Mammary epithelial cell (primary cell): Measurements from ENCODE around the gene DAB2IP.

Experiments used
- CTCF ChIP-seq, 2 donors: IDR thresholded peaks in 1 of 2; conservative IDR thresholded peaks in 1 of 2; 2 replicates each; pipeline ENCODE4 v1.5.1; 2011 to 2012; ENCODE audit warnings: inconsistent platforms in 2 of 2, low read length in 2 of 2, mild to moderate bottlenecking in 2 of 2, control low read depth in 1 of 2, low read depth in 1 of 2; ENCODE audit not compliant: insufficient read depth in 1 of 2; ENCODE audit errors: extremely low read depth in 1 of 2
- EZH2 ChIP-seq: IDR thresholded peaks from 2 replicates; pipeline ENCODE4 v1.6.1; 2012; ENCODE audit warnings: low read length, inconsistent platforms, borderline replicate concordance

DNA sequence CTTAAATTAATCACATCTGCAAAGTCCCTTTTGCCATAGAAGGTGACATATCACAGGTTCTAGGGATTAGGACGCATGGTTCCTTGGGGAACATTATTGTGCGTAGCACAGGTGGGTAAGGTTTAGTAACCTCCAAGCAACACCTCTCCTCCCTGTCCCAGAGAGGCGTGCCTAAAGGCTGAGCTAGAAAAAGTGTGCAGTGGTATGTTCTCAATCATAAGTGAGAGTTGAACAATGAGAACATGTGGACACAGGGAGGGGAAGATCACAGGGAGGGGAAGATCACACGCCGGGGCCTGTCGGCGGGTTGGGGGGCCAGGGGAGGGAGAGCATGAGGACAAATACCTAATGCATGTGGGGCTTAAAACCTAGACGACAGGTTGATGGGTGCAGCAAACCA, 14.9 kb downstream of the DAB2IP start:
- TF ChIP-seq CTCF (conservative IDR thresholded peaks at IDR 0.05 in 1 of 2, IDR thresholded peaks at IDR 0.05 in 1 of 2; ENCODE audit: extremely low read depth in 1 of 2, insufficient read depth in 1 of 2, low read depth in 1 of 2, low read length in 2 of 2) (no peak), EZH2 (no peak)
